NCI-H2171 treated with DMSO at 0.1 percent for 48 hours (cell line): Measurements from ENCODE around the gene XPNPEP3.
A peak's percentile ranks its signal among the peaks of the same experiment; 100 is the strongest.

ENCODE experiments used
- DNase-seq: peaks from one replicate; lab custom pipeline; 2025; lab: John Stamatoyannopoulos, UW

The XPNPEP3 gene

GRCh38 chr22:40950962-40951794 is 94.2 kb downstream of the XPNPEP3 start, which contains the start of gene RBX1:
TSS of gene RBX1 (plus strand) at chr22:40951378. CDS start at chr22:40951399, 21 bp downstream.
- peak; percentile 97 for DNase-seq

- DNase-seq = no peak
These were observed 95.1 kb downstream of the XPNPEP3 start for GRCh38 chr22:40951795-40952605.

GRCh38 chr22:40953471-40953870 is 96.5 kb downstream of the XPNPEP3 start:
- DNase-seq = no peak

- no peak for DNase-seq
These were observed 97.2 kb downstream of the XPNPEP3 start for GRCh38 chr22:40954113-40954512.

GRCh38 chr22:40955571-40955970 is 98.6 kb downstream of the XPNPEP3 start:
- DNase-seq = no peak

GRCh38 chr22:40957601-40958000 is 100.7 kb downstream of the XPNPEP3 start:
- no peak for DNase-seq

- DNase-seq = no peak
These were observed 101.4 kb downstream of the XPNPEP3 start for GRCh38 chr22:40958299-40958698.

- no peak for DNase-seq
These were observed 103.2 kb downstream of the XPNPEP3 start for GRCh38 chr22:40960145-40960544.

GRCh38 chr22:40965936-40966725 is 109.2 kb downstream of the XPNPEP3 start:
- no peak for DNase-seq

GRCh38 chr22:40966726-40967085 is 109.8 kb downstream of the XPNPEP3 start:
- no peak for DNase-seq

GRCh38 chr22:40967111-40967760 is 110.3 kb downstream of the XPNPEP3 start:
- no peak for DNase-seq

GRCh38 chr22:40972587-40972986 is 115.6 kb downstream of the XPNPEP3 start:
- no peak for DNase-seq

- no peak for DNase-seq
These were observed 116.2 kb downstream of the XPNPEP3 start for GRCh38 chr22:40973144-40973543.

GRCh38 chr22:40975366-40975765 is 118.4 kb downstream of the XPNPEP3 start:
- no peak for DNase-seq

GRCh38 chr22:40976866-40977700 is 120.1 kb downstream of the XPNPEP3 start:
- DNase-seq = no peak

- no peak for DNase-seq
These were observed 122.2 kb downstream of the XPNPEP3 start for GRCh38 chr22:40979198-40979597.

- DNase-seq = no peak
These were observed 122.9 kb downstream of the XPNPEP3 start for GRCh38 chr22:40979871-40980270.
